ENCODE data around the gene ZNF215. TPM values are rescaled to one million over a fixed set of nuclear protein-coding genes. Genes with fewer than 3 reads are reported as not detected.
"Not testable (repeated sequence)": the region's sequence is repeated elsewhere in the genome, so short reads cannot be mapped to it uniquely, and the experiment has no call there.

ZNF215 gene
- total RNA-seq, 1 donor from 2014 or later = 11.2 TPM

DNA sequence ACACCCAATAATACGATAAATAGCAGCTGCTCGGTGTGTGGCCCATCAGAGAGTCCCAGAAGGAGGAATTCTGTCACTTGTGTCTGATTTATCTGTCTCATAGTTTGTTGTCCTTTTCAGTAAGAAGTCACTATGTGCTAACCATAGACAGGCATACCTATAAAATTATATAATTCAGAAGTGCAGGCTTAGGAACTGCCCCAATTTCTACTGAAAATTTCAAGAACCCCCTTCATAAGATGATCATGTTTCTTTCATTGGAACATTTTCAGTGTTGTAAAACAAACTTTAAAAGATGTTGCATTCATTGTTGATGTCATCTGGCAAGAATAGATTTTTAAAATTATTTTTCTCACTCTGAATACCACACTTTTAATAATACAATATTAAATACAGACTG lies 33.8 kb upstream of the ZNF215 start, which contains the start of gene OR2D2:
Gene OR2D2, minus strand, starts transcription at position 101 of the 400 bp plus-strand sequence. Its CDS starts 0 bp downstream, at position 101.
- Mint-ChIP-seq H3K27ac (ENCODE audit: unreplicated experiment) (no peak within 1 kb of the TSS), H3K9me3 (no peaks in the 10 kb centered on the region), H3K36me3 (ENCODE audit: low read depth) (no peaks in the 10 kb centered on the region), H3K27me3 (ENCODE audit: low read depth) (no peaks in the 10 kb centered on the region), H3K4me1 (no peaks in the 10 kb centered on the region), H3K4me3 (no peak within 1 kb of the TSS)
- TF ChIP-seq, protein P1, sequence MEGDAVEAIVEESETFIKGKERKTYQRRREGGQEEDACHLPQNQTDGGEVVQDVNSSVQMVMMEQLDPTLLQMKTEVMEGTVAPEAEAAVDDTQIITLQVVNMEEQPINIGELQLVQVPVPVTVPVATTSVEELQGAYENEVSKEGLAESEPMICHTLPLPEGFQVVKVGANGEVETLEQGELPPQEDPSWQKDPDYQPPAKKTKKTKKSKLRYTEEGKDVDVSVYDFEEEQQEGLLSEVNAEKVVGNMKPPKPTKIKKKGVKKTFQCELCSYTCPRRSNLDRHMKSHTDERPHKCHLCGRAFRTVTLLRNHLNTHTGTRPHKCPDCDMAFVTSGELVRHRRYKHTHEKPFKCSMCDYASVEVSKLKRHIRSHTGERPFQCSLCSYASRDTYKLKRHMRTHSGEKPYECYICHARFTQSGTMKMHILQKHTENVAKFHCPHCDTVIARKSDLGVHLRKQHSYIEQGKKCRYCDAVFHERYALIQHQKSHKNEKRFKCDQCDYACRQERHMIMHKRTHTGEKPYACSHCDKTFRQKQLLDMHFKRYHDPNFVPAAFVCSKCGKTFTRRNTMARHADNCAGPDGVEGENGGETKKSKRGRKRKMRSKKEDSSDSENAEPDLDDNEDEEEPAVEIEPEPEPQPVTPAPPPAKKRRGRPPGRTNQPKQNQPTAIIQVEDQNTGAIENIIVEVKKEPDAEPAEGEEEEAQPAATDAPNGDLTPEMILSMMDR (conservative IDR thresholded peaks at IDR 0.05) = no peak
- no peak for DNase-seq (ENCODE audit: low read depth, low spot score)

DNA sequence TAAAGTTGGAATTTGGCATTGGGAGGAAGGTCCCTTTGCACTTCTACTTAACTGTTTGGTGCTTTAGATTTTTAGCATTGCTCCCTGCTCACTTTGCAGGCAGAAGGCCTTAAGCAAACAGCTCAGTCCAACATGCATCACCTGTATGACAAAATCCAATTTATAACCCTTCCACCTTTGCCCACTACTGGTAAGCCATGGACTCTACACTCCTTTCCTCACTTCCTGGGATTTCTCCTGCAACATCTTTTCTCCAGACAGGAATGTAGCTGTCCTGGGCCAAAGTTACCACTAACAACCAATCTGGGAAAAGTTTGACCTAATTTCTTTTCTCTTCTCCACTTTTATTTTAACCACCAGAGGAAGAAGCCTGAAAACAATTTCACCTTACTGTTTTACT lies 32.1 kb upstream of the ZNF215 start:
- H3K9me3 Mint-ChIP-seq = no peaks in the 10 kb centered on the region
- H3K4me3 Mint-ChIP-seq = no peak overlapping the region
- TF ChIP-seq, protein P1 (conservative IDR thresholded peaks at IDR 0.05) = no peak
- H3K27me3 Mint-ChIP-seq (ENCODE audit: low read depth) = no peaks in the 10 kb centered on the region
- no peaks in the 10 kb centered on the region for H3K36me3 Mint-ChIP-seq (ENCODE audit: low read depth)
- no peaks in the 10 kb centered on the region for H3K4me1 Mint-ChIP-seq
- H3K27ac Mint-ChIP-seq (ENCODE audit: unreplicated experiment) = no peak overlapping the region
- no peak for DNase-seq (ENCODE audit: low read depth, low spot score)

DNA sequence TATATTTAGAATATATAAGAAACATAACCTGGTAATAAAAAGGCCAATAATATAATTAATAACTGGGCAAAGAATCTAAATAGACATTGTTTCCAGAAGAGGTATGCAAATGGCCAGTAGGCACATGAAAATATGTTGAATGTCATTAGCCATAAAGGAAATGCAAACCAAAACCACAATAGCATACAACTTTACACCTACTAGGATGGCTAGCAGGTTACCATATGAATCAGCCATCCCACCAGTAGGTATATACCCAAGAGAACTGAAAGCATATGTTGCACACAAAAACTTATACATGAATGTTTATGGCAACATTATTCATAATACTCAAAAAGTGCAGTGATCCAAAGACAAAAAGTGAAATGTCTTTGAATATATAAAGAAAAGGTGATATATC lies 31.2 kb upstream of the ZNF215 start:
- Mint-ChIP-seq H3K4me3 (no peak overlapping the region), H3K27me3 (ENCODE audit: low read depth) (no peaks in the 10 kb centered on the region), H3K9me3 (no peaks in the 10 kb centered on the region), H3K36me3 (ENCODE audit: low read depth) (no peaks in the 10 kb centered on the region), H3K27ac (ENCODE audit: unreplicated experiment) (no peak overlapping the region), H3K4me1 (no peaks in the 10 kb centered on the region)
- TF ChIP-seq, protein P1 (conservative IDR thresholded peaks at IDR 0.05) = no peak
- no peak for DNase-seq (ENCODE audit: low read depth, low spot score)

DNA sequence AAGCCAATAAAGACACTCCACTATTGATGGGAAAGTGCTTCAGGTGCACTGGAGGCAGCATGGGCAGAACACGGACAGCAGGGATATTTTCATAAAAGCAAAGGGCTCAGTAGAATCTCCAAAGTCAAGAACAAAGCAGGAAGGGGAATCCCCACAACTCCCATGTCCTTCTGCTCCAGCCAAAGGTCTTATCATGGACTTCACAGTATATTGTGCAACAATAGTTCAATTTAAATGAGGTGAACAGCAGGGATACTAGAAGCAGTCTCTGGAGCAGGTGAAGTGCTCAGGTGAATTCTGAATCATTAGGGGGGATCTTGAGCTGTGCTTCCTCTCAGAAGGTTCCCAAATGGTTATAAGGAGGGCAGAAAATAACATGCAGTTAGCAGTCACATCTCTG lies 27.3 kb upstream of the ZNF215 start:
- Mint-ChIP-seq H3K27ac (ENCODE audit: unreplicated experiment) (no peak overlapping the region), H3K4me1 (no peaks in the 10 kb centered on the region), H3K36me3 (ENCODE audit: low read depth) (no peaks in the 10 kb centered on the region), H3K9me3 (peaks cover 3% of the 10 kb centered on the region), H3K27me3 (ENCODE audit: low read depth) (no peaks in the 10 kb centered on the region), H3K4me3 (no peak overlapping the region)
- DNase-seq (ENCODE audit: low read depth, low spot score) = no peak
- TF ChIP-seq, protein P1 (conservative IDR thresholded peaks at IDR 0.05) = no peak

DNA sequence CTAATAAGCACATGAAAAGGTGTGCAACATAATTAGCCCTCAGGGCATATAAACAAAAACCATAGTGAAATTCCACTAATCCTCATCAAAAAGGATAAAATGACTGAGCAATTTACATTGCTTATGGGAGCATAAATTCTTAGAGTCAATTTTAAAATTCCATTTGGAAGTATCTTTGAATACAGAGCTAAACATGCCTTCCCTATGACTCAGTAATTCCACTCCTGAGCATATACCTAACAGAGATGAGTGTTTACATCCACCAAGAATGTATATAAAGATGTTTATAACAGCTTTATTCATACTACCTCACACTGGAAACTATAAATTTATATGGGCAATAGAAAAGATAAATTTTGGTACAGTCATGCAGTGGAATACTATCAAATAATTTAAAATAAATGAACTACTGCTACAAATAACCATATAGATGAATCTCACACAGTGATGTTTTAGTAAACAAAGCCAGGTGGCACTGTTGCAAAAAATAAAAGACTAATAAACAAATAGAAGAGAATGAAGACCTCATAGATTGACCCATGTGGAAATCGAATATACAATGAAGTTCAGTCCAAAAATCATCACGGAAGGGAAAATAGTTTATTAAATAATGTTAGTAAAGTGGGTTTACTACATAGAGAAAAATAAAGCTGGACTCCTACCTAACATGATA lies 25.8 kb upstream of the ZNF215 start:
- no peaks in the 10 kb centered on the region for H3K36me3 Mint-ChIP-seq (ENCODE audit: low read depth)
- no peak for DNase-seq (ENCODE audit: low read depth, low spot score)
- no peaks in the 10 kb centered on the region for H3K4me1 Mint-ChIP-seq
- H3K27ac Mint-ChIP-seq (ENCODE audit: unreplicated experiment) = no peak overlapping the region
- H3K9me3 Mint-ChIP-seq = peaks cover 3% of the 10 kb centered on the region
- no peak overlapping the region for H3K4me3 Mint-ChIP-seq
- TF ChIP-seq, protein P1 (conservative IDR thresholded peaks at IDR 0.05) = peak; percentile 29
- H3K27me3 Mint-ChIP-seq (ENCODE audit: low read depth) = no peaks in the 10 kb centered on the region

DNA sequence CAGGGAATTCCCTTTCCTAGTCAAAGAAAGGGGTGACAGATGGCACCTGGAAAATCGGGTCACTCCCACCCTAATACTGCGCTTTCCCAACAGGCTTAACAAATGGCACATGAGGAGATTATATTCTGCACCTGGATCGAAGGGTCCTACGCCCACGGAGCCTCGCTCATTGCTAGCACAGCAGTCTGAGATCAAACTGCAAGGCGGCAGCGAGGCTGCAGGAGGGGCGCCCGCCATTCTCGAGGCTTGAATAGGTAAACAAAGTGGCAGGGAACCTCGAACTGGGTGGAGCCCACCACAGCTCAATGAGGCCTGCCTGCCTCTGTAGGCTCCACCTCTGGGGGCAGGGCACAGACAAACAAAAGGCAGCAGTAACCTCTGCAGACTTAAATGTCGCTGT lies 21.4 kb upstream of the ZNF215 start:
- H3K36me3 Mint-ChIP-seq (ENCODE audit: low read depth); H3K4me1 Mint-ChIP-seq; H3K27ac Mint-ChIP-seq (ENCODE audit: unreplicated experiment); H3K4me3 Mint-ChIP-seq; H3K27me3 Mint-ChIP-seq (ENCODE audit: low read depth); DNase-seq (ENCODE audit: low read depth, low spot score); H3K9me3 Mint-ChIP-seq: not testable (repeated sequence)

Measured in neural crest cell (in vitro differentiated cells).